Putamen (tissue), 1 donor: Measurements from ENCODE around the gene KAT6B.

Source experiments
- DNase-seq: peaks from one replicate; pipeline ENCODE4 v3.0.0-alpha.2; 2016; ENCODE audit warnings: low spot score

KAT6B gene

DNA sequence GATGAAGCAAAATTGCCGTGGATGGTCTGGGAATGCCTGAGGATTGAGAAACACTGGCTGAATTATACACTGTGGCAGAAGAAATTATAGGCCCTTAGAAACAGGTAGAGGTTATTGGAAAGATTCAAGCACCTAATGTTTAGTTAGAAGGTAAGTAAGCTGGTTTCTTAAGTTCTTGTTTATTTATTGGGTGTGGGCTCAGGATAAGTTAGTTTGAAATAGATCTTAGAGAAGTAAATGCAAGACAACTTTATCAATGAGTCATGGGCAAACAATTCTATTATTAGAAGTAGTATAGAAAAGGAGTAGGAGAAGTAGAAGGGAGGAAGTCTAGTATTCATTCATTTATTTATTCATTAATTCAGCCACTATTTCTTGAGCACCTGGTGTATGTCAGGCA lies 96.5 kb downstream of the KAT6B start:
- DNase-seq: no peak

DNA sequence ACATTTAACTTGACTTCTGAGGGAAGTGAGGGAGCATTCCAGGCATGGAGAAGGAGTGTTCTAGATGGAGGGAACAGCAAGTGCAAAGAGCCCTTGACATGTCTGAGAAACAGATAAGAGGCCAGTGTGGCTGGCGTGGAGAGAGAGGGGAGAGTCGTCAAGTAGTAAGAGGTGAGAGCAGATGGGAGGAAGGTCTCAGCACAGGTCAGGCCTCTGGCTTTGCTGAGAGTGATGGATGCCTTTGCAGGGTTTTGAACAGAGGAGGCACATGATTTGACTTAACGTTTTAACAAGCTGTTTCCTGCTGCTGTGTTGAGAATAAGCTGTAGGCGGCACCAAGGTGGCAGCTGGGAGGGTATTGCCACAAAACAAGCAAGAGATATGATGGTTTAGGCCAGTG lies 97.2 kb downstream of the KAT6B start:
- no peak for DNase-seq

DNA sequence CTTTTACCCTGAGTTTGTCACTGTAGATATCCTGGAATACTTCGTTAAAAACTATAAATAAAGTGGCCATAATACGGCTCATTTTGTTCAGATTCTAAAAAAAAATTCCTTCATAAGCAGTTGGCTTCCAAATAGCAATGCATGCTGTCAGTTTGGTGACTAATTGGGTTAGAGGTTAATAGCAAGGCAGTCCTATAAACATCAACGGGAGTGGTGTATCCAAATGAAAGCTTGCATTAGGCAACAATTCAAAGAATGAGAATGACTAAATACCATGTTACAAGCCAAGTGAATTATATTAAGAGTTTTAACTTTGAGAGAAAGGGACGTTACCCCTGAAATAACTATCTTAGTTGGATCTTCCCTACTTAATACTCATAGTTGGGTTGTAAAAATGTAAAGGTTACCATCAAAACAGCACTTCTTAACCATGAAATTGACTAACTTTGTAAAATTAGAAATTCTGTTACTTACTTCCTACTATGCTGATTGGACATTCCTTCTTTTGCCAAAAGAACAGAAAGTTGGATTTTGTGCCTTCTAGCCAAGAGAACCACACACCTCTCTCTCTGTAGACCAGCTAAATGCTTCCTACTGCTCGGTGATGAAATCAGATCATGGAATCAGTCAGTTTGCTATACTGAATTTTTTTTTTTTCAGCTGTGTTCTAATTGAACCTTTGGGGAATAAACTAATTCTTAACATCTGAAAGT lies 98.0 kb downstream of the KAT6B start:
- no peak for DNase-seq

DNA sequence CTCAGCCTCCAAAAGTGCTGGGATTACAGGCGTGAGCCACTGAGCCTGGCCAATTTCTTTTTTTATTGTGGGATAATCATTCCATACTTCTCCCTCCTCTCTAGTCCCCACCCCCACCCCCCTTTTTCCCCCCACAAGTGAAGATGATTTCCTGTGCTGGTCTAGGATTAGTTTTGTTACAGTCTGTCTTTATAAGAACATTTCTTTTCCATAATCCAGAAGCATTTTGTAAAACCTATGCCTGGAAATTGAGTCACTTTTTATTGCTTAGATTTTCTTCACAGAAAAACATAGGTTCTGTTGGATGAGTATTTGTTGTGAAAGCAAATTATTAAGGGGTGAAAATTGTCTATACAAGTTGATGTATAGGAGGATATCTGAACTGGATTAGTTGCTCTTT lies 98.9 kb downstream of the KAT6B start:
- DNase-seq: no peak

DNA sequence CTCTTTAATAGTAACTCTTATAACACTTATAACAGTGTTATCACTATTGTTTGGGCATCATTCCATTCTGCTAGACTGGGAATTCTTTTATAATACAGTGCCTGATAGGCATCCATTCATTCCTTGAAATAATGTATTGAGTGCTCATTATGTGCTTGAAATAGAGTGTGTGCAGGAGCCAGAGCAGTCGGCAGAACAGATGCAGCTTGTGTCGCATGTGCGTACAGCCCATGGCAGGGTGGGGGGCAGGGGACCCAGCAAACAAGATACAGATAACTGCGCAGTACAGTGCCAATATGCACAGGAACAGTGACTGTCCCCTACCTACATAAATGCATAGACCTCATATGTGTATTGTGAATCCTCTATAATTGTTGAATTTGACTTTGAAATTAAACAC lies 99.3 kb downstream of the KAT6B start:
- DNase-seq: no peak

DNA sequence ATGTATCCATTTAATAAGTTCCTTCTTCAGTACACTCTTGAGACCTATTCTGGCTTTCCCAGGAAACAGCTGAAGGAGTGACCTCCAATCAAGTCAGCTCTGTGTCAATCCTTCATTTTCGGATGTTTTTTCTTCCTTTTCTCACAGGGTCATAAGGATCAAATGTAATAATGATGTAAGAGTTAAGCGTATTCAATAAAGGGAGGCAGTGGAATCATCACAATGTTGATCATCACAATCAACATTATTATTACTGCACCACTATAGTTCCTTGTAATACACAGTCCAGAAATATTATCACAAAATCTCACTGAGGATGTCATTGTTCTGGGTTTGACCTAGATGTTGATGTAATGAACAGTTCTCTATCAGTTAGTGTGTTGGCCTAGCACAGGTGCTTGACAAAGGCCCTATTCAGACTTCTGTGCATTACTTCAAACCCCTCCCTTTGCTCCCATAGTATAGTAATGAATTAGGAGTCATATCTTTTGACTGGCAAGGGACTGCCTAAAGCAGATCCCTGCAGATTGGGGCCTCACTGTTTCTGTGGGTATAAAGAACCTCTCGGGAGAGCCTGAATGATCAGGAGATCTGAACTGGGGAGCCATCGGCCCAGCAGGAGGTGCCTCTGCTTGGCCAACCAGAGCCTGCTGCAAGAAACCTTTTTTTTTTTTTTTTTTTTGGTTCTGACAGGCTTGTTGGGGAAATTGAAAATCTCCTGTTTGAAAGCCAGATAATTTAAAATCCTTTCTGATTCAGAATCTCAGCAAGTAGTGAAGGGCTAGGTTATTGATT lies 100.6 kb downstream of the KAT6B start:
- DNase-seq: no peak

DNA sequence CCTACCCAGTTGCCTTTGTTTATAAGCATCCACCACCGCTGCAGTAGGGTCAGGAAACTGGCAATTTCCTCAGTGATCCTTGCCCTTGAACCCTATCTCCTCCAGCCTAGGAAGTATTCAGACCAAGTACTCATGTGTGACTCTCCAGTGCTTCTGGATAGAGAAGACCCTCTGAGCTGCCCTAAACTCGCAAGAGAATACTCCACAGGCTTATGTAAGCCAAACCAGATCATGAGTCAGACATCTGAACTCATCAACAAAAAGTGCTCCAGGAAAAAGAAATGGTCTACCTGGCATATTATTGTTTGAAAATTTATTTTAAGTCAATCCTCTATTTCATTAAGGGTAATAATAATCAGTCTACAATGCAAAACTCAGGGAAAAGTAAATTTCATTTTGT lies 101.3 kb downstream of the KAT6B start:
- no peak for DNase-seq

DNA sequence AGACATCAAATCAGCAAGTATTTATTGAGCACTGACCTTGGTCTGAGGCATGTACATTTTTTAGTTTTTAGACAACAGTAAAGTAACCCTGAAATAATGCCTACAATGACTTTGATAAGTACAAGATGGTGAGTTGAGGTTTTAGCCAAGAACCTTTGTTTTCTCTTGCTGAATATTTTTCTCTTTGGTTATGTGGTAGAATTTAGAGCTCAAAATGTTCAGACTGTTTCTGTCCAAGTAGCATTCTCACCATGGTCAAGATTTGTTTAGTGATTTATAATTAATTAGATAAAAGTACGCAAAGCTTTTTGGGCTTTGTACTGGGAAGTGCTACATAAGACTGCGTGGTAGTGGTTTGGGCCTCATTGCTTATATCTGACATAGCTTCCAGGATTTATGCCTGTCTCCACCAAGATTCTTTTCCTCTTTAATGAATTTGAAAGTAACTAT lies 102.4 kb downstream of the KAT6B start:
- no peak for DNase-seq

DNA sequence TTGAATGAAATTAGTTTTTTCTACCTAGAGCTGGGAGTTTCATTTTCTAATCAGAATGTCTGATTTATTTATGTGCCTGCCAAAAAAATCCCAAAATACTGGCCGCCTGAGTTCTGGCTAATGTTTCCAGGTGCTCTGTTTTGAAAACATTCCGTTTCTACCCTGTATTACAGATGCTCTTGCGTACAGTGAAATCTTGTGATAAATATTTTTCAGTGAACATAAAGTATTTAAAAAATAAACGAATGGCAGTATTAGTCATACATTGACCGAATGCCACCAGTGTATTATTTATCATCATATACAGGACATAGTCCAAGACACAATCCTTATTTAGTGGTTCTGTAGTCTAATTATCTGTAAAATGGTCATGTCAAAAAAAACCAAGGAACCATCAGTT lies 102.8 kb downstream of the KAT6B start:
- no peak for DNase-seq

DNA sequence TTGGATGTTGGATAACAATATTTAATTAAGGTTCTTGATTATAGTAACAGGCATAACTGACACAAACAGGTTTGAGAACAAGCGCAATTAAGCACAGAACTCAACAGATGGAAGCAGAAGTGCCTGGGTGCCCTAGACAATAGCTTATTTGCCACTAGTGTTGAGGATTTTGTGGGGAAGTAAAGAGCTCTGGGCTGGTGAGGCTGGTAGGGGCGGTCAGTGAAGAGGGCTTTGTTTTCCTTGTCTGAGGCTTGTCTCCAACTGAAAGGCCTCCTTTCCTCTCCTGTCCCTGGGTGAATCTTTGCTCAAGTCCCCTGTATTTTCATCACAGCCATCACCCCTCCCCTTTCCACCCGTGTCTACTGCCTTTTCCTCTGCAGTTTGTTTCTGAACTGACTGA lies 104.6 kb downstream of the KAT6B start:
- DNase-seq: peak; percentile 34

DNA sequence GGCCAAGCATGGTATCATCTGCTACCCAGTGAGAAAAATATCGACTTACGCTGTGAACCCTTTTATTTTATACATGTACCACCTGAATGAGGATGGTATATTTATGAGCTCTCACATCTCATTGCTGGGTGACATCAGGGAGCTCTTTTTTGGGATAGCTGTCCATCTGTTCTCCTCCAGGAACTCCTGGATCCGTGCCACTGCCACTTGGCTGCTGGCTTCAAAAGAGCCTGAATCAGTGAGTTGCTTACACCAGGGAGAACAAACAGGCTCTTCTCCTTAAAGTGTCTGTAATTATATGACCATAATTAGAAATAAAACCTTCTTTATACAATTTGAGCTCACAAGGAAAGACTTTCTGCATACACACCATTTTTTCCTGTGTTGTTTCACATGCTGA lies 106.2 kb downstream of the KAT6B start:
- DNase-seq: no peak

DNA sequence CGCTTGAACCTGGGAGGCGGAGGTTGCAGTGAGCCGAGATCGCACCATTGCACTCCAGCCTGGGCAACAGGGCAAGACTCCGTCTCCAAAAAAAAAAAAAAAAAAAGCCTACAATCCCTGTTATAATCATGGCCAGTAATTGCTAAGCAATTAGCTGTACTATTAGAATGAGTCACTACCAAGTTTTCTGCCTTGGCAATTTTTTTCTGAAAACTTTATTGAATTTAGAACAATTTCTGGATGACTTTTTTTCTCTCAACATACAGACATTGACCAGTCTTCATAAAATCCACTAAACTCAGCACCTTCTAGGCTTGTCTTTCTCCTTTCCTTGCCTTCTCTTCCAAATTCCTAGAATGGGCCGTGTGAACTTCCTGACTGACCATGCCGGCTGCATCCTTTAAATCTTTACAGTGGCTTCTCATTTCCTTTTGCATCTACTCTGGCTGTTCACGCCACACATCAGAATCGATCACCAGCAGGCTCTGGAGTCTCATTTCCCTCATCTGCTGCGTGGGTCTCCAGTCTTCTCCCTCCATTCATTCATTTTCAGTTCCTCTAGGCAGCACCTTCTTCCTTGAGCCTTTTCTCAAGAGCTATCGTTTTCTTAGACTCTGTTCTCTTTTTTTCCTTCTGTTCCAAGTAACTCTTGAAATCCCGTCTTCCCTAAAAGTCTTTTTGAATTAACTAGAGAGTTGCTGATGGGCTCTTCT lies 107.9 kb downstream of the KAT6B start:
- no peak for DNase-seq

DNA sequence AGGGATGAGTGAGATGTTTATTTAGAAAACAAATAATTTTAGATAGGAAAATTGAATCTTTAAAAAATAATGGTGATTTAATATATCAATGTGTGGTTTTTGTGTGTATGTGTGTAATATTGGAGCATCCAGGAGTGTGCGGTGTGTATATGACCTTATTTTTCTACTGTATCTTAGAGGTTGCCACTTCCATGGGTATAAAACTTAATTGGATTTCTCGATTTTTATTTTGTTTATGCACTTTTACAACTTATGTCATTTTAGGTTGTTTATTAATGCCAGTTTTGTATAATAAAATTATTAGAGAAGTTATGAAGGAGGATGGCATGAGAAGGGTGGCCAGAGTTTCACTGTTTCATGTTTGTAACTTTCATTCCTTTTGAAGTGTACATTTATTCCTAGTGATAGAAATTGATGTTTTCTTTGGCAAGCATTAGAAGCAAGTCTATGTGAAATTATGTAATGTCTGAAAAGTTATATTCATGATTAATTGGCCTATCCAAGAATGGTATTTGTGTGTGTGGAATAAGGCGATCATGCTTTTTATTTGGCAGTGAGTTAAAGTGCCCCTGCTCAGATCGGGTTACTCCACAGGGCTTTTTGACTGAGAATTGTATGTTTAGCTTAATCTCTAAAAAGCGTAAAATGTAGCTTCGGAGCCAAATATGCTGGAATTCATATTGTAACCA lies 110.3 kb downstream of the KAT6B start:
- DNase-seq: no peak

DNA sequence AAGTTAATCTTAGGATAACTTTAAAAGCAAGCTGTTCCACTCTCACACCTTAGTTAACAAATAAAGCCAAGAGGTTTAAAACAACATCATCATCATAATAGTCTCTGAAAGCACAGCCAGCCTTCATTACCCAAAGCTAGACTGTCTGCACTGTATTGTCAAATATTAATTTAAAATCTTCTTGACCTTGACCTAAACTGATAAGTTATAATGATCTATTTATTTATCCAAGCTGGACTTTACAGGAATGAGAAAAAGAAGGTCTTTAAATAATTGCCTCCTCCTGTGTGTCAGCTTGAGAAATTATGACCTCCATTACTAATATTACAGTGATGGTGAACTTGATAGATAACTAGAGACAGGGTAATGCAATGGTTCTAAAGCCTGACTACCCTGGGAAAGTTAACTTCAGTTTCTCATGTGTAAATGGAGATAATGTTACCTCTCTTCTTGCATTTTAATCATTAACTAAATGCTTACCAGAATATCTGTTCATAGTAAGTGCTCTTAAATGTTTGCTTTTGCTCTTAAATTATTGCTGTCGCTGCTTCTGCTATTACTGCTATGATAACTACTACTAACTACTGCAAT lies 111.0 kb downstream of the KAT6B start:
- DNase-seq: no peak

DNA sequence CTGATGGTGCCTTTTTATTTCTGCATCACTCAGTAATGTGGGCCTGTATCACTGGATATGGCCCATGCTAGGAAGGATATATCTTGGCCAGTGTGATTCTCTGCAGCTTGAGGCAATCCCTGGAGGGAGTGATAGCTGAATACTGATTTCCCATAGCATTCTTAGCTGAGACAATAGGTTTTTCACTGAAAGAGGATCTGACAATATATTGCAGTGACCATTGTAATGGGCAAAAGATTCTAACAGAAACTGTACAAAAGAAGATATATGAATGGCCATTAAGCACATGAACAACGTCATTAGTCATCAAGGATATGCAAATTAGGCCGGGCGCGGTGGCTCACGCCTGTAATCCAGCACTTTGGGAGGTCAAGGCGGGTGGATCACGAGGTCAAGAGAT lies 117.8 kb downstream of the KAT6B start:
- DNase-seq: no peak

DNA sequence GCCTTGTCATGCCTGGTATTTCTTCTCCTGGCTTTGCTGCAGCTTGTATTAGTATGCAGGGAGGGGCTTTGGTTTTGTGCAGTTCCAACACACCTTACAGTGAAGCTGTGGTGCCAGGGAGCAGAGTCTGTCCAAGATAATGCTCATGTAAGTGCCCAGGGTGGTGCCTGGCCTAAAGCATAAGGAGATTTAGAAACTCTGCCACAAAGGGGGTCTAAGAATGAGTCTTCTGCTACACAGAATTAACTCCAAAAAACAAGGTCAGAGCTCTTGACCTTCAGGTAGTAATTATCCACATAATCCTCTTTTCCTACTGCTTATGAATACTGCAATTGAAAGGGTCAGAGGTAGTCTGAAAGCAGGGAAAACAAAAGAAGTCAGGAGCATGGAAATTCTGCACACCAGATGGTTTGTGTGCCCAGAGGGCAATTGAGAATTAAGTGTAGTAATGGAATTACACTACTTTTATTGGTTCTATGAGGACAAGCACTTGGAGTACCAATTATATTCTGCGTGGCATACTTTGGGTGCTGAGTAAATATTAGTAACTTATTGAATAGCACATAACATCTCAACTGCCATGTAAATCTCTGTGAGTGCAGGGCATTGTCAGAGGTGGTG lies 121.5 kb downstream of the KAT6B start:
- no peak for DNase-seq

DNA sequence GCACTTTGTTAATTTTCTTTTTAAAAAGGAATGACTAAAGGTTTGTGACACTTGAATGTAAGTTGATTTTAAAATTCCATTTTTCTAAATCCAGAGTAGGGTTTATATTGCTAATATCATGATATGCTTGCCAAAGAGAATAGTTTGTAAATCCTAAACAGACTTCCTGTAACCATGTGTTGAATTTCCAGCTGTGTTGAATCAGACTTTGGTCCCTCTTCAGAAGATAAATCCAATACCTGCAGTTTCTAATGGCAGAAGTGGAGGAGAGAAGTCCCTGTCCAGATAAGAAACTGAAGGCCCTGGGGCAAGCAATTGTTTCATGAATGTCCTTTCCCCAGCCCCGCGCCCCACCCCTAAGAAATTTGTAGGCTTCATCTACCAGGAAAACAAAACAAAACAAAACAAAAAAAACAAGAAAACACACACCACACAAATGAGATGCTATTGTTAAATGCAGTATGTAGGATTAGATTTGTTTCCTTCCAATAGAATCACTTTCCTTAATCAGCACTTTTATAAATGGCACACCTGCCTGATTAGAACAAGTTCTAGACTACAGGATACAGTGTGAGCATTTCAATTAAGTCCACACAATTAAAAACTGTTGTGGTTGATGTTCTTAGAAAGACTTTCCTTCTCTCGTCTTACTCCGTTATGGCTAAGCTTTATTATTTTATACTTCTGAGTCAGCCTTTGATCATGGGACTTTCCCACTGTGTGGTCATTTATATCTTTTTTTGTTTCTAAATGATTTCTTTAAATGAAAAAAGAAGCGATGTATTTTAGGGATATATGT lies 122.8 kb downstream of the KAT6B start:
- DNase-seq: no peak

DNA sequence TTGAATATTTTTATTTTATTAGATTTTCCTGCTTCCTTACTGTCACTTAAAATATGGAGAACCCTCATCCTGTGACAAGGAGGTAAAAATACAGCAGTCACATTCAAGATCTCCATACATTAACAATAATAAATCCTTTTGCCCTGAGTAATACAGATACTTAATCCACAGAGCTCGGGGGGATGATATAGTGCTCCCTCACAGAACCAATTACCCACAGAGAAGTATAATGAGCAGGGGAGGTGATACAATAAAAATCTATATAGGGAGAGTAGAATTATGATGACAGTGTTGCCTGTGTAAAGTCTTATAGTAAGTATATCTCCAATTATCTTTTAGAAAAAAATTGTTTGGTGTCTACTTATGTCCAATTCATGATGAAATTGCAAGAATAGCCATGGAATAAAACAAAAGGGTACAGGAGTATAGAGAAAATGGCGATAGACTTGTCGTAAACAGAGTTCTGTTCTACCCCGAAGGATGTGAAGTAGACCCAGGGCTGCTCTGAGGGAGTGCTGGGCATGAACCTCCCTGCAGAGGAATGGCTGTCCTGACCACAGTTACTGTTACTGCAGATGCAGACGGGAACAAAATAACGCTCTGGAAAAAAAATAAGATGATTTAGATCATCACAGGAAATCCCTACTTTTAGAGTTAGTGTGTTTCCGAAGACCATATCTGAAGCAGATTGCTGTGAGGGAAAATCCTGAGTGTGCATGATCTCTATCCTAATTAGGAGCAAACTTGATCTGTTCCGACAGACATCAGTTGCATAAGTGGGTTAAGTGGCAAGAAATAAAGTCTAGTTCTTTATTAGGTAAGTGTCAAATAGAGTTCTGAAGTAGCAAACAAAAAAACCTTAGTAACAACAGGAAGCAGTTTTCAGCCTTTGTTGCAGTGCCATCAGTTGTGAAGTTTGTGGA lies 123.7 kb downstream of the KAT6B start:
- no peak for DNase-seq

DNA sequence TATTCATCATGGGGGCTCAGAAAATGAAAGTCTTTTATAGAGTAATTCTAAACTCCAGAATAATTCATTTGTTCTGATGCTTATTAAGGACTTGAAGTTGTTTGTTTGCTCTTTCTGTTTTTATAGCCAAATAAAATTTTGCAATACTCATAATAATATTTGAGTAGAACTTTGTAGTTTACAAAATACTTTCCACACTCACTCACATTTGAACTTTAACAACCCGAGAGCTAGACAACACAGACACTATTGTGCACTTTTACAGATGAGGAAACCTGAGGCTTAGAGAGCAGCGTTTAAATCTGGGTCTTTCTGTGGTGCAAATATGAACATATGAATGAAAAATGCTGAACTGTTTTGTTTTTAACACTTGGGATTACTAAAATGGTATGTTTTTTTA lies 126.8 kb downstream of the KAT6B start:
- no peak for DNase-seq

DNA sequence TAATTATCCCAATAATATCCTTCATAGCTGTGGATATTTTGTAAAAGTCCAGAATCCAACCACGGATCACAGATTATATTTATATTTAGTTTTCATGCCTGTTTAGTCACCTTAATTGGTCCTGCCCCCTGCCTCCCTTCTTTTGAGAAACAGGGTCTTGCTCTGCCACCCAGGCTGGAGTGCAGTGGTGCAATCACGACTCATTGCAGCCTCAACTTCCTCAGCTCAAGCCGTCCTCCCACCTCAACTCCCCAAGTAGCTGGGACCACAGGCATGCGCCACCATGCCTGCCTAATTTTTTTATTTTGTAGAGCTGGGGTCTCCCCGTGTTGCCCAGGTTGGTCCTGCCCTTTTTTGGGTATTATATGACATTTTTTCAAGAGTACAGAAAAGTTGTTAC lies 129.4 kb downstream of the KAT6B start:
- DNase-seq: no peak
